ENCODE measurements around the gene MECP2.

GRCh38 chrX:153991013-153991580 lies 106.4 kb downstream of the MECP2 start:
- no peak for TF ChIP-seq CTCF (conservative IDR thresholded peaks at IDR 0.05 in 1 of 2, IDR thresholded peaks at IDR 0.05 in 1 of 2; ENCODE audit: low read depth in 1 of 2, low read length in 2 of 2)
- TF ChIP-seq EZH2 (IDR thresholded peaks at IDR 0.05; ENCODE audit: low read length, missing control alignments) = no peak

All from fibroblast of lung (primary cell).